NCI-H1694 (cell line): Measurements from ENCODE around the gene TRMT11.
"Not testable (repeated sequence)": the region's sequence is repeated elsewhere in the genome, so short reads cannot be mapped to it uniquely, and the experiment has no call there.

Experiments used
- DNase-seq: peaks from one replicate; lab custom pipeline; 2025; lab: John Stamatoyannopoulos, UW

TRMT11 gene

GRCh38 chr6:126047648-126048047 lies 61.3 kb downstream of the TRMT11 start:
- DNase-seq = no peak

- DNase-seq = no peak
Measured at GRCh38 chr6:126048635-126049034, 62.3 kb downstream of the TRMT11 start.

- DNase-seq = no peak
Measured at GRCh38 chr6:126050795-126051194, 64.5 kb downstream of the TRMT11 start.

- DNase-seq = no peak
Measured at GRCh38 chr6:126051791-126052190, 65.5 kb downstream of the TRMT11 start.

GRCh38 chr6:126052485-126052884 lies 66.1 kb downstream of the TRMT11 start:
- no peak for DNase-seq

- DNase-seq = no peak
Measured at GRCh38 chr6:126054258-126054702, 67.9 kb downstream of the TRMT11 start.

GRCh38 chr6:126054802-126055201 lies 68.5 kb downstream of the TRMT11 start:
- DNase-seq = no peak

GRCh38 chr6:126055449-126055848 lies 69.1 kb downstream of the TRMT11 start:
- no peak for DNase-seq

- no peak for DNase-seq
Measured at GRCh38 chr6:126056355-126057004, 70.1 kb downstream of the TRMT11 start.

GRCh38 chr6:126058085-126058484 lies 71.7 kb downstream of the TRMT11 start:
- not testable (repeated sequence) for DNase-seq

- DNase-seq = no peak
Measured at GRCh38 chr6:126060400-126060799, 74.1 kb downstream of the TRMT11 start.

- no peak for DNase-seq
Measured at GRCh38 chr6:126063512-126064146, 77.3 kb downstream of the TRMT11 start.

- no peak for DNase-seq
Measured at GRCh38 chr6:126064257-126064747, 78.0 kb downstream of the TRMT11 start.

GRCh38 chr6:126064748-126065401 lies 78.5 kb downstream of the TRMT11 start:
- no peak for DNase-seq

- no peak for DNase-seq
Measured at GRCh38 chr6:126066053-126067048, 80.0 kb downstream of the TRMT11 start.

GRCh38 chr6:126067073-126067472 lies 80.7 kb downstream of the TRMT11 start:
- no peak for DNase-seq

GRCh38 chr6:126069449-126069848 lies 83.1 kb downstream of the TRMT11 start:
- no peak for DNase-seq

GRCh38 chr6:126071000-126071647 lies 84.8 kb downstream of the TRMT11 start:
- DNase-seq = no peak

- DNase-seq = no peak
Measured at GRCh38 chr6:126072172-126072571, 85.8 kb downstream of the TRMT11 start.

GRCh38 chr6:126072834-126073233 lies 86.5 kb downstream of the TRMT11 start:
- DNase-seq = no peak

GRCh38 chr6:126075335-126076071 lies 89.2 kb downstream of the TRMT11 start:
- no peak for DNase-seq
